ENCODE results near the gene INTS12. TPM values are rescaled to one million over a fixed set of nuclear protein-coding genes. Genes with fewer than 3 reads are reported as not detected.

The INTS12 gene
- total and polyA plus RNA-seq, 2 of the 8 experiments (the other 6 are each of a cell fraction or from before 2014, with no cell fraction given) = 12.3 to 14.1 TPM

- TF ChIP-seq USF2 (IDR thresholded peaks at IDR 0.05; ENCODE audit: low read length) = no peak
- no peak for TF ChIP-seq TAF7 (optimal IDR thresholded peaks at IDR 0.05; ENCODE audit: borderline replicate concordance, low read depth, low read length)
- TF ChIP-seq GTF2F1 (IDR thresholded peaks at IDR 0.05; ENCODE audit: borderline replicate concordance, low read depth, low read length) = no peak
- no peak for TF ChIP-seq RNF2 (IDR thresholded peaks at IDR 0.05; ENCODE audit: borderline replicate concordance, low read depth, low read length, missing control alignments, poor library complexity, severe bottlenecking)
- TF ChIP-seq NRF1 (IDR thresholded peaks at IDR 0.05; ENCODE audit: low read depth, low read length) = no peak
- no peak for TF ChIP-seq SIX5 (IDR thresholded peaks at IDR 0.05; ENCODE audit: low read depth, low read length)
- no peak for TF ChIP-seq RAD21 (IDR thresholded peaks at IDR 0.05 in 1 of 2, conservative IDR thresholded peaks at IDR 0.05 in 1 of 2; ENCODE audit: low read depth in 2 of 2, low read length in 2 of 2)
- no peak for TF ChIP-seq KDM4A (IDR thresholded peaks at IDR 0.05; ENCODE audit: low read depth, low read length, severe bottlenecking)
- TF ChIP-seq CBX5 (IDR thresholded peaks at IDR 0.05; ENCODE audit: low read depth, low read length) = no peak
- TF ChIP-seq SAP30 (IDR thresholded peaks at IDR 0.05; ENCODE audit: insufficient read depth, insufficient replicate concordance, low read length) = no peak
Measured at GRCh38 chr4:105634402-105635080, 73.9 kb downstream of the INTS12 start (continued).
